Stimulated activated memory B cell treated with anti-CD40 and anti-IgM and Interleukin-4, amounts not matched to agents 10 μg/mL and 1 μg/mL and 100 μg/mL, for 72 hours (primary cell): ENCODE data around the gene HLF.
"Not testable (repeated sequence)": the region's sequence is repeated elsewhere in the genome, so short reads cannot be mapped to it uniquely, and the experiment has no call there.

Experiments
- ATAC-seq: fragments of 150-1000 bp; cut with Tn5 transposase; 2 replicates; pipeline ENCODE4 v1.10.0; 2021
- H3K27ac Mint-ChIP-seq: one replicate; pipeline ENCODE4 v1.8.0; 2022; ENCODE audit warnings: mild to moderate bottlenecking, mixed read lengths
- H3K27me3 Mint-ChIP-seq: one replicate; pipeline ENCODE4 v1.8.0; 2022; ENCODE audit warnings: mixed read lengths
- H3K36me3 Mint-ChIP-seq: one replicate; pipeline ENCODE4 v1.8.0; 2022; ENCODE audit warnings: mixed read lengths
- H3K4me1 Mint-ChIP-seq: one replicate; pipeline ENCODE4 v1.8.0; 2022; ENCODE audit warnings: mixed read lengths
- H3K4me3 Mint-ChIP-seq: one replicate; pipeline ENCODE4 v1.8.0; 2022; ENCODE audit warnings: mild to moderate bottlenecking, moderate library complexity, mixed read lengths
- H3K9me3 Mint-ChIP-seq: one replicate; pipeline ENCODE4 v1.8.0; 2022; ENCODE audit warnings: mixed read lengths

HLF gene

DNA sequence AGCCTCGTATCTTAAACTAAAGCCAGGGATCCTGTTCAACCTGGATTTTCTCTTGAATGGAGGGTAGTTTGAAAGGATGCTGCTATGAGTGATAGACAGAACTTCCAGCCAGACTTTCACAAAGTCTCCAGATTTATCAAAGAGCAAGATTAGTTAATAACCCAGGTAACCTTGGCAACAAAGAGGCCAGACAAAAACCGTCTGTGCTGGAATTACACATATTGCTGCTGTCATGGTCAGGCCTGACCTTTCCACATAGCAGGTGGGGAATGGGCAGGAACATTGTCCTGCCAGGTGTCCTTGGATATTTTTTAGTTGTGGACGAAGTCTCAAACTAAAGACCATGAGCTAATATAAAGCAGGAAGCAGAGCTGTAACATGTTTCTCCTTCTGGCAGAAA is 52.5 kb downstream of the HLF start:
- no peak for ATAC-seq
- Mint-ChIP-seq H3K4me3 (no peak overlapping the region), H3K36me3 (no peaks in the 10 kb centered on the region), H3K4me1 (no peaks in the 10 kb centered on the region), H3K27me3 (peaks cover 12% of the 10 kb centered on the region), H3K9me3 (no peaks in the 10 kb centered on the region), H3K27ac (no peak overlapping the region)

DNA sequence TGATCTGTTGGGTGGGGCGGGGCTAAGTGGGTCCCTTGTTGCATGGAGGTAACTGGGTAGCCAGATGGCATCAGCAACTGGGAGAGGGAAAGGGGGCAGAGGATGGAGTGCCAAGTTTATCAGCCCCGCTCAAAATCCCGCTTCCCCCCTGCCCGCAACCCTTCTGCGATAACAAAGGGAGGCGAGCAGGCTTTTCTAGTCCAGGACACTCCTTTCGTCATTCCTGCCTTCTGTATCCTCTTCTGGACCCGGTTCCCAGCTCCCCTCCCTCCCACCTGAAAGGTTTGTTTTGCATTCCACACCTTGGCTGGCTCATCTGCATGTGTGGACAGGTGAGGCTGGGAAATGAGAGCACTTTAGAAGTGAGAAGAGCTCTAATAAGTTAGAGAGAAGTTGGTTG is 53.3 kb downstream of the HLF start:
- peaks cover 6% of the 10 kb centered on the region for H3K27me3 Mint-ChIP-seq
- H3K4me3 Mint-ChIP-seq = no peak overlapping the region
- no peak overlapping the region for H3K27ac Mint-ChIP-seq
- H3K9me3 Mint-ChIP-seq = no peaks in the 10 kb centered on the region
- no peaks in the 10 kb centered on the region for H3K4me1 Mint-ChIP-seq
- H3K36me3 Mint-ChIP-seq = no peaks in the 10 kb centered on the region
- no peak for ATAC-seq

DNA sequence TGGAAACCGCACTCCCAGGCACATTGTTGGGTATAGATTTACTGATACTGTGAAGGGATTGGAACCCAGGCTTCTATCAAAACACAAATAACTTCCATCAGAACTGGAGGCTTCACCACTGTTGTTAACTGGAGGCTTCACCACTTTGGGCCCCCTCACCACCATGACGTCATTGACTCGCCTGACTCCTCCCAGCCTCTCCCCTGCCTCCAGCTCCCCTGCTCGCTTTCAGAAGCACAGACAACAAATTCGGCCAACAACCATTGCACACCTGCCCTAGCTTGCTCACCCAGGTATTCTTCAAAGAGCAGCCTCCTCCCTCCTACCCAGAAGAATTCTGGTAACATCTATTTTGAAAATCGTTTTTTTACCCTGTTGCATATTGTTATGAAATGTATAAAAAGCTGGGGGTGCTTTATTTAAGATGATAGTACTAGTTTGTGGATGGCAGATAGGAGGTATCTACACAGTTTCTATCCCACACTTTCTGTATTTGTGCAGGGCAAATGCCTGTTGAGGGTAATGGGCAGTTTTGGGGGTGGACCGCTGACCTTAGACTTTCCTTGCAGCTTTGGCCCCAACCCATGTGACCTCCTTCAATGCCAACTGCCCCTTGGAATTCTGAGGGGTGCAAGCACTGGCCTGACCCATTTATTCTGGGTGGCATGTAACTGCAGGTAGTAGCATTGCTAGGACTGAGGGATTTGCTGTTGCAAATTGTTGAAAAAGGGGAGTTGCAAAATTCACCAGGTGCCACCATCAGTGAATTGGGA is 54.1 kb downstream of the HLF start:
- Mint-ChIP-seq H3K27ac (no peak overlapping the region), H3K4me1 (no peaks in the 10 kb centered on the region), H3K36me3 (no peaks in the 10 kb centered on the region), H3K4me3 (no peak overlapping the region), H3K9me3 (no peaks in the 10 kb centered on the region), H3K27me3 (peaks cover 6% of the 10 kb centered on the region)
- ATAC-seq = no peak

DNA sequence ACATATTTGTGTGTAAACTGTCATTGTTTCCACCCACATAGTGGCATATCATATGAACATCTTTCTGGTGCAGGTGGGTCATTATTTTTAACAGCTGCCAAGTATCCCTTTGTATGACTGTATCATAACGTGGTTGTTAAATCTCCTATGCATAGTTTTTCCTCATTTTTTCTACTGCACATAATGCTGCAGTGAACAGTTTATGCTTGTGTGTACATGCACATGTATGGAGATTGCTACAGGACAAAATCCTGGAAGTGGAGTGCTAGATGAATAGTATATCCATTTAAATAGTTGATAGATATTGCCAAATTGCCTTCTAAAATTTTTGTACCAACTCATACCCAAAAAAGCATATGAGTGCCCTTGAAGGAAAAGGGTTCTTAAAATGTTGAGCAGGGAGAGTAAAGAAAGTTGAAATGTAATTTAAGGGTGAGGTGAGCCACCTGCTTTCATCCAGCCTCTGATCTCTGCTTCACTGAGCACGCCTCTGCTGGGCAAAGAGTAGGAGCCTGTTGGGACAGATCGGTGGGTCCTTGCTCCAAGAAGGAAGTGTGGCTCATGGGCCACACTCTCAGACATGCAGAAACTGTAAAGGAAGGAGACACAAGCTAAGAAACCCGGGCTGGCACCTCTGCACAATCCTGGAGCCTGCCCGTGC is 55.3 kb downstream of the HLF start:
- no peaks in the 10 kb centered on the region for H3K9me3 Mint-ChIP-seq
- no peaks in the 10 kb centered on the region for H3K36me3 Mint-ChIP-seq
- no peaks in the 10 kb centered on the region for H3K4me1 Mint-ChIP-seq
- no peak overlapping the region for H3K4me3 Mint-ChIP-seq
- peaks cover 6% of the 10 kb centered on the region for H3K27me3 Mint-ChIP-seq
- no peak for ATAC-seq
- H3K27ac Mint-ChIP-seq = no peak overlapping the region

DNA sequence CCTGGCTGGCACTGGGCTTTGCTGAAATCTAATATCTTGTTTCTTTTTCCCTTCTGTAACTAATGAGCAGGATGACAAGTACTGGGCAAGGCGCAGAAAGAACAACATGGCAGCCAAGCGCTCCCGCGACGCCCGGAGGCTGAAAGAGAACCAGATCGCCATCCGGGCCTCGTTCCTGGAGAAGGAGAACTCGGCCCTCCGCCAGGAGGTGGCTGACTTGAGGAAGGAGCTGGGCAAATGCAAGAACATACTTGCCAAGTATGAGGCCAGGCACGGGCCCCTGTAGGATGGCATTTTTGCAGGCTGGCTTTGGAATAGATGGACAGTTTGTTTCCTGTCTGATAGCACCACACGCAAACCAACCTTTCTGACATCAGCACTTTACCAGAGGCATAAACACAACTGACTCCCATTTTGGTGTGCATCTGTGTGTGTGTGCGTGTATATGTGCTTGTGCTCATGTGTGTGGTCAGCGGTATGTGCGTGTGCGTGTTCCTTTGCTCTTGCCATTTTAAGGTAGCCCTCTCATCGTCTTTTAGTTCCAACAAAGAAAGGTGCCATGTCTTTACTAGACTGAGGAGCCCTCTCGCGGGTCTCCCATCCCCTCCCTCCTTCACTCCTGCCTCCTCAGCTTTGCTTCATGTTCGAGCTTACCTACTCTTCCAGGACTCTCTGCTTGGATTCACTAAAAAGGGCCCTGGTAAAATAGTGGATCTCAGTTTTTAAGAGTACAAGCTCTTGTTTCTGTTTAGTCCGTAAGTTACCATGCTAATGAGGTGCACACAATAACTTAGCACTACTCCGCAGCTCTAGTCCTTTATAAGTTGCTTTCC is 56.0 kb downstream of the HLF start:
- no peak for ATAC-seq
- H3K36me3 Mint-ChIP-seq = no peaks in the 10 kb centered on the region
- H3K27ac Mint-ChIP-seq = no peak overlapping the region
- no peaks in the 10 kb centered on the region for H3K4me1 Mint-ChIP-seq
- H3K9me3 Mint-ChIP-seq = no peaks in the 10 kb centered on the region
- H3K4me3 Mint-ChIP-seq = no peak overlapping the region
- peaks cover 6% of the 10 kb centered on the region for H3K27me3 Mint-ChIP-seq

DNA sequence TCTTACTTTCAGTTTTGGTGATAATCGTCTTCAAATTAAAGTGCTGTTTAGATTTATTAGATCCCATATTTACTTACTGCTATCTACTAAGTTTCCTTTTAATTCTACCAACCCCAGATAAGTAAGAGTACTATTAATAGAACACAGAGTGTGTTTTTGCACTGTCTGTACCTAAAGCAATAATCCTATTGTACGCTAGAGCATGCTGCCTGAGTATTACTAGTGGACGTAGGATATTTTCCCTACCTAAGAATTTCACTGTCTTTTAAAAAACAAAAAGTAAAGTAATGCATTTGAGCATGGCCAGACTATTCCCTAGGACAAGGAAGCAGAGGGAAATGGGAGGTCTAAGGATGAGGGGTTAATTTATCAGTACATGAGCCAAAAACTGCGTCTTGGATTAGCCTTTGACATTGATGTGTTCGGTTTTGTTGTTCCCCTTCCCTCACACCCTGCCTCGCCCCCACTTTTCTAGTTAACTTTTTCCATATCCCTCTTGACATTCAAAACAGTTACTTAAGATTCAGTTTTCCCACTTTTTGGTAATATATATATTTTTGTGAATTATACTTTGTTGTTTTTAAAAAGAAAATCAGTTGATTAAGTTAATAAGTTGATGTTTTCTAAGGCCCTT is 56.8 kb downstream of the HLF start:
- no peak overlapping the region for H3K27ac Mint-ChIP-seq
- ATAC-seq = no peak
- peaks cover 6% of the 10 kb centered on the region for H3K27me3 Mint-ChIP-seq
- no peaks in the 10 kb centered on the region for H3K36me3 Mint-ChIP-seq
- H3K9me3 Mint-ChIP-seq = no peaks in the 10 kb centered on the region
- no peaks in the 10 kb centered on the region for H3K4me1 Mint-ChIP-seq
- H3K4me3 Mint-ChIP-seq = no peak overlapping the region

DNA sequence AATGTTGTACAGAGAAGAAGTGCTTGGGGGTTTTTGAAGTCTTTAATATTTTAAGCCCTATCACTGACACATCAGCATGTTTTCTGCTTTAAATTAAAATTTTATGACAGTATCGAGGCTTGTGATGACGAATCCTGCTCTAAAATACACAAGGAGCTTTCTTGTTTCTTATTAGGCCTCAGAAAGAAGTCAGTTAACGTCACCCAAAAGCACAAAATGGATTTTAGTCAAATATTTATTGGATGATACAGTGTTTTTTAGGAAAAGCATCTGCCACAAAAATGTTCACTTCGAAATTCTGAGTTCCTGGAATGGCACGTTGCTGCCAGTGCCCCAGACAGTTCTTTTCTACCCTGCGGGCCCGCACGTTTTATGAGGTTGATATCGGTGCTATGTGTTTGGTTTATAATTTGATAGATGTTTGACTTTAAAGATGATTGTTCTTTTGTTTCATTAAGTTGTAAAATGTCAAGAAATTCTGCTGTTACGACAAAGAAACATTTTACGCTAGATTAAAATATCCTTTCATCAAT is 57.8 kb downstream of the HLF start:
- Mint-ChIP-seq H3K27me3 (peaks cover 6% of the 10 kb centered on the region), H3K4me3 (no peak overlapping the region), H3K27ac (no peak overlapping the region), H3K9me3 (no peaks in the 10 kb centered on the region), H3K4me1 (no peaks in the 10 kb centered on the region), H3K36me3 (no peaks in the 10 kb centered on the region)
- ATAC-seq = no peak

DNA sequence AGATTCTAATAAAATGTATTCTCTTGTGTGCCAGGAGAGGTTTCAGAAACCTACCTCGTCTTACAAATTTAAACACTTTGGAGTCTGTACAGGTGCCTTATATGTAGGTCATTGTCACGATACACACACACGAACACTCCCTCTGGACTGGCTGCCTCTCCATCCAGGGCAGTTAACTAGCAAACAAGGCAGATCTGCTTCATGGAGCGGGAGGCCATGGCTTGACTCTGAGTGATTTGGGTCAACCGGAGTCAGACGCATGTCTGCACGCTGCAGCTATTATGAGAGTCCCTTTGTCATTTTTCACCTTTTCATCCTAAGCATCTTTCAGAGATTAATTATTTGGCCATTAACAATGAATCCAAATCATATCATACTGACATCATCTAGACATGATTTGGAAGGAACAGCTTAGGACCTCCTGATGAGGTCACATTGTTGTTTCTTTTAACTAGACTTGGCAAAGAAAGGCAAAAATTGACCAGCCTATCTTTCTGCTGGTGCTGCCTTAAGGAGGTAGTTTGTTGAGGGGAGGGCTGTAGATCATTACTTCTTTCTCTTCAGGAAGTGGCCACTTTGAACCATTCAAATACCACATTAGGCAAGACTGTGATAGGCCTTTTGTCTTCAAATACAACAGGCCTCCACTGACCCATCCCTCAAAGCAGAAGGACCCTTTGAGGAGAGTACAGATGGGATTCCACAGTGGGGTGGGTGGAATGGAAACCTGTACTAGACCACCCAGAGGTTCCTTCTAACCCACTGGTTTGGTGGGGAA is 58.9 kb downstream of the HLF start:
- H3K27ac Mint-ChIP-seq = no peak overlapping the region
- H3K4me3 Mint-ChIP-seq = no peak overlapping the region
- ATAC-seq = no peak
- H3K36me3 Mint-ChIP-seq = no peaks in the 10 kb centered on the region
- peaks cover 3% of the 10 kb centered on the region for H3K9me3 Mint-ChIP-seq
- peaks cover 10% of the 10 kb centered on the region for H3K27me3 Mint-ChIP-seq
- no peaks in the 10 kb centered on the region for H3K4me1 Mint-ChIP-seq

DNA sequence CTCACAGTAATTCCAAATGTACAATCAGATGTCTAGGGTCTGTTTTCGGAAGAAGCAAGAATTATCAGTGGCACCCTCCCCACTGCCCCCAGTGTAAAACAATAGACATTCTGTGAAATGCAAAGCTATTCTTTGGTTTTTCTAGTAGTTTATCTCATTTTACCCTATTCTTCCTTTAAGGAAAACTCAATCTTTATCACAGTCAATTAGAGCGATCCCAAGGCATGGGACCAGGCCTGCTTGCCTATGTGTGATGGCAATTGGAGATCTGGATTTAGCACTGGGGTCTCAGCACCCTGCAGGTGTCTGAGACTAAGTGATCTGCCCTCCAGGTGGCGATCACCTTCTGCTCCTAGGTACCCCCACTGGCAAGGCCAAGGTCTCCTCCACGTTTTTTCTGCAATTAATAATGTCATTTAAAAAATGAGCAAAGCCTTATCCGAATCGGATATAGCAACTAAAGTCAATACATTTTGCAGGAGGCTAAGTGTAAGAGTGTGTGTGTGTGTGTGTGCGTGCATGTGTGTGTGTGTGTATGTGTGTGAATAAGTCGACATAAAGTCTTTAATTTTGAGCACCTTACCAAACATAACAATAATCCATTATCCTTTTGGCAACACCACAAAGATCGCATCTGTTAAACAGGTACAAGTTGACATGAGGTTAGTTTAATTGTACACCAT is 59.7 kb downstream of the HLF start:
- no peak overlapping the region for H3K27ac Mint-ChIP-seq
- ATAC-seq = no peak
- no peak overlapping the region for H3K4me3 Mint-ChIP-seq
- peaks cover 11% of the 10 kb centered on the region for H3K27me3 Mint-ChIP-seq
- no peaks in the 10 kb centered on the region for H3K36me3 Mint-ChIP-seq
- H3K9me3 Mint-ChIP-seq = peaks cover 3% of the 10 kb centered on the region
- H3K4me1 Mint-ChIP-seq = no peaks in the 10 kb centered on the region

DNA sequence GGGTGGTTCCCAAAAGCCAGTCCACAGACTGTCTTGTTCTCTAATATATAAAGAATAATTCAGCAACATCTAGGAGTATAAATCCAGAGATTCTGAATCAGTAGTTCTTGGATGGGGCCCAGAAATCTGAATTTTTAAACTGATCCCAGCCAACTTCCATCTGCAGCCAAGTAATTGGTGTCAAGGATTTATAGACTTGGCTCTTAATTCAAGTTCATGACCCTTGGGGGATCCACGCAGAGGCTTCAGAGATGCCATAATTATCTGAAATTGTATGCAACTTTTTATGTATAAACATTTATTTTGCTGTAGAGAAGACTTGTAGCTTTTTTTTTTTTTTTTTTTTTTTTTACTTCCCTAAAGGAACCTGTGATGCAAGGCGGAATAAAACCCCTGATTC is 60.6 kb downstream of the HLF start:
- no peak overlapping the region for H3K27ac Mint-ChIP-seq
- no peak overlapping the region for H3K4me3 Mint-ChIP-seq
- H3K36me3 Mint-ChIP-seq = no peaks in the 10 kb centered on the region
- no peaks in the 10 kb centered on the region for H3K4me1 Mint-ChIP-seq
- peaks cover 3% of the 10 kb centered on the region for H3K9me3 Mint-ChIP-seq
- ATAC-seq = no peak
- peaks cover 19% of the 10 kb centered on the region for H3K27me3 Mint-ChIP-seq

DNA sequence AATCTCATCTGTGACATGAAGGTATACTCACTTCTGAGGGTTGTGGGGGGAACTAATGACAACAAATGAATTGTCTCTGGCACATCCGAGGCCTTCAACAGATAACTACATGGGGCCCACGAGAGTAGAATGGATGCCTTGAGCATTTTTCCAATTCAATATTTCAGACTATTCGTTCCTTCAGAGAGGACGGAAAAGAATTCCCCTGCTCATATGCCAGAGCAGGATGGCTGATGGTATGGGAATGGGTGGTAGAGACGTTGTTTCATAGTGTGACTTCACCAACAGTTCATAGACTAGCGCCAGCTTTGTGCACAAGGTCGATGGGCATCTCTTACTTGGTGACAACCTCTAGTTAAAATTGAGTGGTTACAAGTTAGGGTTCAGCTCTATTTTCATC is 61.3 kb downstream of the HLF start:
- Mint-ChIP-seq H3K4me3 (no peak overlapping the region), H3K9me3 (peaks cover 3% of the 10 kb centered on the region), H3K27me3 (peaks cover 19% of the 10 kb centered on the region), H3K27ac (no peak overlapping the region), H3K36me3 (no peaks in the 10 kb centered on the region), H3K4me1 (no peaks in the 10 kb centered on the region)
- ATAC-seq = no peak

DNA sequence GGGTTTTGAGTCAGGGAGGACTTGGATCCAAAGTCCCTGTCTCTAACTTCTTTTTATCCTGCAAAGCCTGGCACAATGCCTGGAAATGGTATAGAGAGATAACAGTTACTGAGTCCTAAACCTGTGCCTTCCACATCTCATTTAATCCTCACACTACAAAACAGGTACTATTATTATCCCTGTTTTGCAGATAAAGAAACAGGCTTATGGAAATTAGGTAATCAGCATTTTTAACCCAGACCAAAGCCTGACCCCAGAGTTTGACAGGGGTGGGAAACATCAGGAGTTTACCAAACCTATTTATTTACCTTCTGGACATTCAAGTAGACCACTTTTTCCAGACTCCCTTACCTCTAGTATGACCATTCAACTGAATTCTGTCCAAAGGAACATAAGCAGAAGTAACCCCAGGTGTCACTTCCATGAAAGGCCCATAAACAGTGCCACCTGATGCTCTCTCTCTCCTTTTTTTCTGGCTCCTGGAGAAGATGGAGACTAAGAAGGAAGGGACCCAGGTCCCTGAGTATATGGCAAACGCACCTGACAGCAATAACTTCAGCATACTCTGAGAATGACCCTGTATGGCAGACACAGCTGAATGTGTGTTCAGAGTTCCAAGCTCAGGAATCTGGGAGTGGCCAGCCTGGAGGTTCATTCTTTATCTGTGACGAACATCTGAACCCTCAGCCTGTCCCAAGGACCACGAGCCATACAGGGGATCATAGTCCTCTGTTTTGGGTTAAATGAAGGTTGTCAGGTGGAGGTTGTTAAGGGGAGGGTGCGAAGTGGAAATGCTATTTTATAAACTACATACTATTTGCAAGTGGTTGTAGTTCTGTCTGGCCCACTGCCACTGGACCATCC is 62.7 kb downstream of the HLF start:
- Mint-ChIP-seq H3K36me3 (no peaks in the 10 kb centered on the region), H3K27me3 (peaks cover 19% of the 10 kb centered on the region), H3K4me3 (no peak overlapping the region), H3K9me3 (peaks cover 3% of the 10 kb centered on the region), H3K4me1 (no peaks in the 10 kb centered on the region), H3K27ac (no peak overlapping the region)
- ATAC-seq = no peak

DNA sequence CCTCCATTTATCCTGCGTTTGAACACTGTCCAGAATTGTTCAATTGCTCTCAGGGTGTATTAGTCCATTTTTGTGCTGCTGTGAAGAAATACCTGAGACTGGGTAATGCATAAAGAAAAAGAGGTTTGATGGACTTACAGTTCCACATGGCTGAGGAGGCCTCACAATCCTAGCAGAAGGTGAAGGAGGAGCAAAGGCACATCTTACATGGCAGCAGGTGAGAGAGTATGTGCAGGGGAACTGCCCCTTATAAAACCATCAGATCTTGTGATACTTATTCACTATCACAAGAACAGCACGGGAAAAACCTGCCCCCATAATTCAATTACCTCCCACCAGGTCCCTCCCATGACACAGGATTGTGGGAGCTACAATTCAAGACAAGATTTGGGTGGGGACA is 63.8 kb downstream of the HLF start:
- ATAC-seq, H3K4me1 Mint-ChIP-seq, H3K9me3 Mint-ChIP-seq, H3K4me3 Mint-ChIP-seq, H3K27ac Mint-ChIP-seq, H3K36me3 Mint-ChIP-seq: not testable (repeated sequence)
- peaks cover 19% of the 10 kb centered on the region for H3K27me3 Mint-ChIP-seq
